GM18858 (cell line): ENCODE measurements around the gene TENM4.

Experiments
- ATAC-seq: cut with Tn5 transposase; IDR thresholded peaks from one replicate; pipeline ENCODE4 v1.9.1; 2021; ENCODE audit not compliant: unreplicated experiment

Gene TENM4

DNA sequence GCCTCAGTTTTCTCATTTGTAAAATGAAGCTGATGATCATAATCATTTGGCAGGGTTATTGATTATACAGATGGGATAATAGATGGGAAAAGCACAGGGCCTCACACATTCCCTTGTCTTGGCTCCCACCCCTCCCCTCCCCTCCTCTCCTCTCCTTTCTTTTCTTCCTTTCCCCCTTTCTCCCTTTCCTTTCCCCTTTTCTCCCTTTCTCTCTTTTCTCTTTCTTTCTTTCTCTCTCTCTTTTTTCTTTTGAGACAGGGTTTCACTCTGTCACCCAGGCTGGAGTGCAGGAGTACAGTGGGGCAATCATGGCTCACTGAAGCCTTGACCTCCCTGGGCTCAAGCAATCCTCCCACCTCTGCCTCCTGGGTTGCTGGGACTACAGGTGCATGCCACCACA, 705.1 kb downstream of the TENM4 start:
- ATAC-seq: no peak

- ATAC-seq: no peak
Measured at GRCh38 chr11:78733031-78733430, 707.8 kb downstream of the TENM4 start.

- no peak for ATAC-seq
Measured at GRCh38 chr11:78732246-78732645, 708.6 kb downstream of the TENM4 start.

- no peak for ATAC-seq
Measured at GRCh38 chr11:78731027-78731426, 709.8 kb downstream of the TENM4 start.

- ATAC-seq: no peak
Measured at GRCh38 chr11:78730267-78730824, 710.5 kb downstream of the TENM4 start.

DNA sequence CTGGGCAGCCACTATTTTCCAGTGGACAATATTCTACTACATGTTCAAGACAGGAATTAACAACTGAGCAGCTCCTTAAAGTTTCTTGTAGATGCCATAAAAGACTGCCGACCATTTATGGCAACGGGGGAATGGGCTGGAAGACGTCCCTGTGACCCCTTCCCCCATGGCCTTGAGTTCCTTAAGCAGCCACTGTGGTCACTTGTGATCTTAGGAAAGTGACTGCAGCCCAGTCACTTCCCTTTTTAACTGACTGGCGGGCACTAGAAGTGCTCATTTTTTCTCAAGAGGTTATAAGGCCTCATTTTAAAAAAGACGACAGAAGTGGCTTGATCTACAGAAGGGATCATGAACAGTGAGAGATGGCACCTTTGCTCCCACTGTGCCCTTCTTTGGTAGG, 713.0 kb downstream of the TENM4 start:
- no peak for ATAC-seq

DNA sequence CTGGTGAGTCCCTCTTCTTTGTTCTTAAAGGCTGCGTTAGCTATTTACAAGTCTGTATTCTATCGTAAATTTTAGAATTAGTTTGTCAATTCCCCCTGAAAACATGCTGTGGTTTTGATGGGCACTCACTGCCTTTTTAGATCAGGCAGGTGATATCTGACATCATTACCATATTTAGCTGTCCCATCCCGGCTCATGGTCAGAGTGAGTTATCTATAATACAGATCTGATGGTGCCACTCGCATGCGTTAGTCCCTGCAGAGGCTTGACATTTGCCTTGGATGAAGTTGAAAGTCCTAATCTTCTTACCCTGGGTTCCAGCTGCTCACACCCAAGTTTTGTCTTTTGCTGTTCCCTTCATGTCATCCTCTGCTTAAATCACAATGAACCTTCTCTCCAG, 715.6 kb downstream of the TENM4 start:
- no peak for ATAC-seq

DNA sequence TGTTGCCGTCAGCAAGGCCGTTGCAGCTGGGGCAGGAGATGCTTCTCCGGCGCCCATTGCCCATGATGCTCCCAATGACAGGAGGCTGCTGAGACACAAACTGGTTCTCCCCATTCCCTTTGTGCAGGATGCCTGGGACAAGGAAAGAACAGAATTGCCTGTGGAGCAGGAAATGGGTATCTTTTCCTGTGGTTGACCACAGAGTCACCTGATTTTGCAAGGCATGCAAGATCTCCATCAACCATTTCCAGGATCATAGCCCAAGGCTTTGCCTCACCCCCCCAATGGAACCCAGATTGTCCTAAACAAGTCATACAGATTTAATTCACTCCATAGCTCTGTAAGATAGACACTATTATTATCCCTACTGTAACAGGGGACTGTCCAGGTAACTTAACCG, 718.0 kb downstream of the TENM4 start:
- ATAC-seq: no peak

DNA sequence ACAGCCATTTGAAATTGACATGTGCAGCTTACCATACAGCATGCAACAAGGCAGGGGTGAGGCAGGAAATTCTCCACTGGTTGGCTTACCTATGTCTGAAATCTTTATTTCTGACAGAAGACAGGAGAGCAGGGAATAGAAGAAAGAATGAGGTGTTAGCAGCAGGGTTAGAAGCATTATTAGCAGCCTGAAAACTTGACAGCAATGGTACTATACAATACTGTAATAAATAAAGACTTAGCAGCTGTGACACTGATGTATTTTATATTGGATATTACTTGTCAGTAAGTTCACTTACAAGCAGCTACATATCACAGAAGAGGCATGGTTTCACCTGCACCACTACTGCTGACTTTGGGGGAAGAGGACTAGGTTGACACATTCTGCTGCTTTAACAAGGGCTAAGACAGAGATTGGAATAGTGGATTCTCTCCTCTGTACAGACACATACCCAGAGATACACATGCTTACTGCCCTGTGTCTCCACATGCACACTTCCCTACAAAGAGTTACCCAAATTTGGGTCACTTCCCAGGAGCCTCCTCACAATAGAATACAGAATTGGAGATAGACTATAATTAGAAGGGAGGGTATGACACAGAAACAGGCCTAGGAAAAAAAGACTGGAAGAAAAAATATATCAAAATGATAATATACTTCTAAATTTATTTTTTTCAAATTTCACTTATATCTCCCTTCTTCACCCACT, 720.4 kb downstream of the TENM4 start:
- no peak for ATAC-seq

DNA sequence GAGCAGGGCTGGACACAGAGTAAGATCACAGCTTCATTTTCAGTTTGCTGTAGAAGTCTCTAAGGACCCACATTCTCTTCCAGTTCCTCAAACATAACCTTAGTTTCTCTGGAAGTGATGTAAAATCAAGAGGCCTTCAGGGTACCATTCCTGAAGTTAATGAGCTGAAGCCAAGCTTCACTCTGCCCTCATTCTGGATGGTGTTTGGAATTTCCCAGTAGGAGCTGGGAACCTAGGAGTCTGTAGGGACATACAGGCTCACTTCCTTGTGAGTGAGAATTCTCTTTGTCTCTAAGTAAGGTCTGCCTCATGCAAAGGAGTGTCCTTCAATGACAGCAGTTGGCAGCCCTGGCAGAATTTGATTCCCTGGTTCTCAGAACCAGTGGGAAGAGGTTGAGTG, 723.8 kb downstream of the TENM4 start:
- no peak for ATAC-seq

GRCh38 chr11:78715639-78716311, 725.1 kb downstream of the TENM4 start:
- peak; percentile 51 for ATAC-seq

GRCh38 chr11:78714539-78714938, 726.3 kb downstream of the TENM4 start:
- ATAC-seq: no peak

- ATAC-seq: no peak
Measured at GRCh38 chr11:78711735-78712134, 729.1 kb downstream of the TENM4 start.

DNA sequence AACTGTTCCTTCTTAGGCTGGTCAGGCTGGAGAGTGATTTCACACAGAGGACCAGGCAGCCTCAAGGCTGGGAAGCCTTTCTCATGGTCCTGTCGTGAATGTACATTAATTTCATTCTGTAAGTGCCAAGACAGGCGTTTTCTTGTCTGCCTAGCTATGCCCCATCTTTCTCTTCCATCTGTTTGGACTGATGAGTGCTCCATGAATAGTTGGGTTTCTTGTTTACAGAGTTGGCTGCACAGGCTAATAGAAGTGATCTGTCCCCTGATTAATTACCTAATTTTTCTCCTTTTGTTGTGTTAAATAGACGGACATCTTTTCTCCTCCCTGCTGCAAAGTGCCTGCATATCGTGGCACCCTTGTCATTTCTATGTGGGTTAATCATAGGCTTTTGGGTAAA, 730.4 kb downstream of the TENM4 start:
- ATAC-seq: no peak

- no peak for ATAC-seq
Measured at GRCh38 chr11:78708388-78708787, 732.4 kb downstream of the TENM4 start.

GRCh38 chr11:78706551-78706950, 734.3 kb downstream of the TENM4 start:
- ATAC-seq: no peak

GRCh38 chr11:78704811-78705210, 736.0 kb downstream of the TENM4 start:
- ATAC-seq: no peak

- ATAC-seq: no peak
Measured at GRCh38 chr11:78699609-78700135, 741.2 kb downstream of the TENM4 start.

DNA sequence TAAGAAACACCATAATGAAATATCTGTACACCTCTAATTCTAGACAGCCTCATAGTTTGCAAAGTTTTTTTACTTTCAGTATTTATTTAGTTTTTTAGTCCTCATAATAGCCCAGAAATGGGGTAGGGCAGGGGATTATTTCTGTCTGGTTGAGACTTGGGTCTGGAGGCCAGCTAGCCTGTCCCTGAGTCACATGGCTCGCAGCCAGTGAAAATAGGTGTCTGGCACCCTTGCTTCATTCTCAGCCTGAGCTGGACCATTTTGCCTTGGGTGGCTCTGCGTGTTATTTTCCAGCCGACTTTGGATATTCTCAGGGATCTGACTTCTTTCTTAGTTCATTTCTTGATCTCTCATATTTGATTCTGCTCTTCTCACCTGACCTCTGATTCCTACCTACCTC, 742.2 kb downstream of the TENM4 start:
- no peak for ATAC-seq

DNA sequence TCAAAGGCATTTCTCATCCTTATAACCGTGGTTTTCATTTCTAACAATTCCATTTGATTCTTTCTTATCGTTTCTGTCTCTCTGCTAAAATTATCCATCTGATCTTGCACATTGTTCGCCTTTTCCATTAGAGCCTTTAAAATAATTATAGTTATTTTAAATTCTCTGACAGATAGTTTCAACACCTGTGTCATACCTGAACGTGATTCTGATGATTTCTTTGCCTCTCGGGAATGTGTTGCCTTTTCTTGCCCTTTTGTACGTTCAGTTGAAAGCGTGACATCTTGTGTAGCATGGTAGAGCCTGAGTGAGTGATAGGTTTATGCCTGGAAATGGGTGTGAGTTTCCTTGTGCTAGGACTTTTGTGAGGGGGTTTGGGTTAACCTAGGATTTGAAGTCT, 744.7 kb downstream of the TENM4 start:
- no peak for ATAC-seq

- ATAC-seq: no peak
Measured at GRCh38 chr11:78694152-78694551, 746.7 kb downstream of the TENM4 start.

DNA sequence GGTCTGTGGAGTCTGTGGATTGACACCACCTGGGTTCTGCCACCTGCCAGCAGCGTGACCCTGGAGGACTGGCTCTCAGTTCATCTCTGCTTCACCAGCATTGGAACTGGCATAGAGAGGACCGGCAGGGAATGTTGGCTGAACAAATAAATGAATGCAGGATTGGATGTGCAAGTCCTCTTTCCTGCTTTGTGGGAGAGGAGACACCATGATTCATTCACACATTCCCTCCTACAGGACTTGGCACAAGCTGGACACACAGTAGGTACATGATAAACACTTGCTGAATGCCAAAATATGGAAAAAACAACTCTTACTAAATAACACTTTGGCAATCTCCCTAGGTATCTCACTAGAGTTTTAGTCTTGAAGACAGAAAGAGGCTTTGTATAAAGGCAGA, 749.6 kb downstream of the TENM4 start:
- no peak for ATAC-seq
